Sciatic nerve (tissue), 2 donors: ENCODE data around the gene DCC. TPM values are rescaled to one million over a fixed set of nuclear protein-coding genes. Genes with fewer than 3 reads are reported as not detected.
A peak's percentile ranks its signal among the peaks of the same experiment; 100 is the strongest.

Experiments used
- ATAC-seq: fragments of 200-7000 bp; cut with Tn5 transposase; one replicate; pipeline ENCODE4 v1.9.1; 2020; ENCODE audit warnings: mild to moderate bottlenecking, moderate library complexity
- DNase-seq: peaks from one replicate; pipeline ENCODE4 v3.0.0-alpha.2; 2020; ENCODE audit warnings: low spot score
- intact Hi-C: fragments of 100-400 bp; cut with DNase I; formaldehyde crosslinking; loops from one replicate; pipeline ENCODE4 v1.14.2; 2022
- total RNA-seq: library from RNA; stranded (reverse); fragmentation: NEBNext Ultra II Directional; extraction: Animal tissue kit (Norgen Biotek cat#: 25700); gene quantifications from one replicate; pipeline ENCODE4 v1.2.1, GENCODE V29; 2021
- donor health status: DM: no; HTN: no; CAD: no.
- donor health status: DM: no; HTN: no; CAD: no.

DCC gene
- total RNA-seq, 1 donor from 2014 or later, result not detected

- DNase-seq (no peak), ATAC-seq (no peak)
- intact Hi-C loops, result no loop called here
These were observed 62.8 kb downstream of the DCC start for GRCh38 chr18:52402814-52403213.

- ATAC-seq (no peak), DNase-seq (no peak)
- intact Hi-C loops, result no loop called here
These were observed 63.5 kb downstream of the DCC start for GRCh38 chr18:52403291-52404021.

GRCh38 chr18:52408800-52409302, 68.9 kb downstream of the DCC start:
- intact Hi-C loops, result no loop called here
- ATAC-seq (peak; percentile 96), DNase-seq (no peak)

GRCh38 chr18:52409727-52410126, 69.7 kb downstream of the DCC start:
- ATAC-seq, result no peak
- DNase-seq, result no peak
- intact Hi-C loops, result no loop called here

- intact Hi-C loops, result no loop called here
- DNase-seq (no peak), ATAC-seq (no peak)
These were observed 75.1 kb downstream of the DCC start for GRCh38 chr18:52415131-52415530.

- no peak for DNase-seq
- intact Hi-C loops, result no loop called here
- no peak for ATAC-seq
These were observed 83.1 kb downstream of the DCC start for GRCh38 chr18:52422985-52423601.

GRCh38 chr18:52426041-52426440, 86.0 kb downstream of the DCC start:
- intact Hi-C loops, result no loop called here
- DNase-seq (no peak), ATAC-seq (no peak)

- no peak for ATAC-seq
- intact Hi-C loops, result no loop called here
- no peak for DNase-seq
These were observed 86.5 kb downstream of the DCC start for GRCh38 chr18:52426462-52426861.

- no peak for ATAC-seq
- intact Hi-C loops, result no loop called here
- no peak for DNase-seq
These were observed 87.7 kb downstream of the DCC start for GRCh38 chr18:52427521-52428175.

GRCh38 chr18:52431683-52432082, 91.7 kb downstream of the DCC start:
- intact Hi-C loops, result no loop called here
- no peak for DNase-seq
- ATAC-seq, result no peak

GRCh38 chr18:52433797-52434196, 93.8 kb downstream of the DCC start:
- ATAC-seq (no peak), DNase-seq (no peak)
- intact Hi-C loops, result no loop called here

- ATAC-seq (no peak), DNase-seq (no peak)
- intact Hi-C loops, result no loop called here
These were observed 95.3 kb downstream of the DCC start for GRCh38 chr18:52435301-52435700.

- intact Hi-C loops, result no loop called here
- ATAC-seq (no peak), DNase-seq (no peak)
These were observed 97.2 kb downstream of the DCC start for GRCh38 chr18:52437161-52437560.

- intact Hi-C loops, result no loop called here
- no peak for ATAC-seq
These were observed 99.5 kb downstream of the DCC start for GRCh38 chr18:52439457-52439856.

GRCh38 chr18:52441794-52442193, 101.8 kb downstream of the DCC start:
- ATAC-seq, result no peak
- DNase-seq, result no peak
- intact Hi-C loops, result no loop called here

More at GRCh38 chr18:52439457-52439856, 99.5 kb downstream of the DCC start:
- no peak for DNase-seq

GRCh38 chr18:52442686-52443085, 102.7 kb downstream of the DCC start:
- DNase-seq (no peak), ATAC-seq (no peak)
- intact Hi-C loops, result no loop called here

- intact Hi-C loops, result no loop called here
- DNase-seq (no peak), ATAC-seq (no peak)
These were observed 111.3 kb downstream of the DCC start for GRCh38 chr18:52451256-52451655.

- intact Hi-C loops, result no loop called here
- ATAC-seq, result no peak
- no peak for DNase-seq
These were observed 111.9 kb downstream of the DCC start for GRCh38 chr18:52451851-52452250.

- ATAC-seq, result no peak
- DNase-seq, result no peak
- intact Hi-C loops, result no loop called here
These were observed 112.4 kb downstream of the DCC start for GRCh38 chr18:52452427-52452826.

GRCh38 chr18:52459890-52460289, 119.9 kb downstream of the DCC start:
- intact Hi-C loops, result no loop called here
- DNase-seq (no peak), ATAC-seq (no peak)
